Measurements from ENCODE around the gene UNC13D.

The UNC13D gene

DNA sequence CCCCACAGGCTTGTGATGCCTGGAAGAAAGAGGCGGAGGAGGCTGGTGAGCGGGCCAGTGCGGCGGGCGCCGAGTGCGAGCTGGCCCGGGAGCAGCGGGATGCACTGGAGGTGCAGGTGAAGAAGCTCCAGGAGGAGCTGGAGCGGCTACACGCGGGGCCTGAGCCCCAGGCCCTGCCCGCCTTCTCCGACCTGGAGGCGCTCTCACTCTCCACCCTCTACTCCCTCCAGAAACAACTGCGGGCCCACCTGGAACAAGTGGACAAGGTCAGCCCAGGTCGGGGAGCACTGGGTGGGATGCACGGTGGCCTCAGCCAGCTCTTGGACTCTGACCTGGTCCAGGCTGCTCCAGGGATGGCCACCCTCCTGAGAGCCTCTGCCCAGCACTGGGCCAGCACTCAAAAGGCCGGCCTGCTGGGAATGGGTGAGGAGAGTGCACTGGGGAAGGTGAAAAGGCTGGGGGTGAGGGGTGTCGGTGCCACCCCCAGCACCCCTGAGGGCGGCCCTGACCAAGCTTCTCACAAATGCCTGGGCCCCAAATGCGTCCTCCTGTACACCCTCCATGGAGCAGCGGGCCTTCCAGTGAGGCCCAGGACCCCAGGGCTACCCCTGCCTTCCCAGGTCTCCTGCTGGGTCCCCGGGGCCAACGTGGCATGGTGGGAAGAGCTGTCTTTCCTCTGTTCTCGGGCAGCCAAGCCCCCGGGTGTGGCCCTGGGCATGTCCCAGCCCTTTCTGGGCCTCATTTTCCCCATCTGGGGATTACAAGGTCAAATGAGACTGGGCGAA lies 20.8 kb downstream of the UNC13D start:
- TF ChIP-seq POLR2AphosphoS5 (IDR thresholded peaks at IDR 0.05; ENCODE audit: low read depth, low read length) = no peak
- TF ChIP-seq SIN3A (IDR thresholded peaks at IDR 0.05; ENCODE audit: borderline replicate concordance, insufficient read depth, low read length) = no peak
- TF ChIP-seq REST (IDR thresholded peaks at IDR 0.05; ENCODE audit: insufficient read depth in 1 of 2, low read depth in 2 of 2, low read length in 2 of 2) = no peak
- no peak for TF ChIP-seq FOXP2 (optimal IDR thresholded peaks at IDR 0.05; ENCODE audit: borderline replicate concordance, extremely low read depth, extremely low read length, insufficient read depth)
- TF ChIP-seq TAF1 (IDR thresholded peaks at IDR 0.05; ENCODE audit: borderline replicate concordance, insufficient read depth, low read length) = no peak

- TF ChIP-seq TAF1 (IDR thresholded peaks at IDR 0.05; ENCODE audit: borderline replicate concordance, insufficient read depth, low read length) (no peak), SIN3A (IDR thresholded peaks at IDR 0.05; ENCODE audit: borderline replicate concordance, insufficient read depth, low read length) (no peak), REST (IDR thresholded peaks at IDR 0.05; ENCODE audit: insufficient read depth in 1 of 2, low read depth in 2 of 2, low read length in 2 of 2) (no peak), FOXP2 (optimal IDR thresholded peaks at IDR 0.05; ENCODE audit: borderline replicate concordance, extremely low read depth, extremely low read length, insufficient read depth) (no peak), POLR2AphosphoS5 (IDR thresholded peaks at IDR 0.05; ENCODE audit: low read depth, low read length) (no peak)
Measured at GRCh38 chr17:75822800-75823166, 21.4 kb downstream of the UNC13D start.

- no peak for TF ChIP-seq FOXP2 (optimal IDR thresholded peaks at IDR 0.05; ENCODE audit: borderline replicate concordance, extremely low read depth, extremely low read length, insufficient read depth)
- TF ChIP-seq SIN3A (IDR thresholded peaks at IDR 0.05; ENCODE audit: borderline replicate concordance, insufficient read depth, low read length) = no peak
- TF ChIP-seq POLR2AphosphoS5 (IDR thresholded peaks at IDR 0.05; ENCODE audit: low read depth, low read length) = no peak
- TF ChIP-seq TAF1 (IDR thresholded peaks at IDR 0.05; ENCODE audit: borderline replicate concordance, insufficient read depth, low read length) = no peak
- no peak for TF ChIP-seq REST (IDR thresholded peaks at IDR 0.05; ENCODE audit: insufficient read depth in 1 of 2, low read depth in 2 of 2, low read length in 2 of 2)
Measured at GRCh38 chr17:75822119-75822799, 21.9 kb downstream of the UNC13D start.

- TF ChIP-seq TAF1 (IDR thresholded peaks at IDR 0.05; ENCODE audit: borderline replicate concordance, insufficient read depth, low read length) (no peak), REST (IDR thresholded peaks at IDR 0.05; ENCODE audit: insufficient read depth in 1 of 2, low read depth in 2 of 2, low read length in 2 of 2) (no peak), FOXP2 (optimal IDR thresholded peaks at IDR 0.05; ENCODE audit: borderline replicate concordance, extremely low read depth, extremely low read length, insufficient read depth) (no peak), POLR2AphosphoS5 (IDR thresholded peaks at IDR 0.05; ENCODE audit: low read depth, low read length) (no peak), SIN3A (IDR thresholded peaks at IDR 0.05; ENCODE audit: borderline replicate concordance, insufficient read depth, low read length) (no peak)
Measured at GRCh38 chr17:75821552-75821951, 22.7 kb downstream of the UNC13D start.

All from PFSK-1 (cell line).